Ectodermal cell (in vitro differentiated cells): ENCODE data around the gene NDUFAF8.

Experiments
- H3K27ac ChIP-seq: 2 replicates; pipeline ENCODE4 v1.7.0; 2013; ENCODE audit warnings: mild to moderate bottlenecking, low read depth, low read length; ENCODE audit not compliant: insufficient read depth, poor library complexity, severe bottlenecking
- H3K27me3 ChIP-seq: 2 replicates; pipeline ENCODE4 v1.7.0; 2013; ENCODE audit warnings: mild to moderate bottlenecking, low read length; ENCODE audit not compliant: insufficient read depth, control insufficient read depth, poor library complexity, severe bottlenecking
- H3K36me3 ChIP-seq: one replicate; pipeline ENCODE4 v1.7.0; 2013; ENCODE audit warnings: low read length; ENCODE audit not compliant: control insufficient read depth, insufficient read depth
- H3K4me1 ChIP-seq: one replicate; pipeline ENCODE4 v1.7.0; 2013; ENCODE audit warnings: low read length; ENCODE audit not compliant: control insufficient read depth, insufficient read depth
- H3K4me3 ChIP-seq: 2 replicates; pipeline ENCODE4 v1.7.0; 2013; ENCODE audit warnings: low read depth, low read length, control low read depth; ENCODE audit not compliant: insufficient read depth
- H3K9me3 ChIP-seq: 2 replicates; pipeline ENCODE4 v1.7.0; 2013; ENCODE audit warnings: mild to moderate bottlenecking, low read length, moderate library complexity; ENCODE audit not compliant: control insufficient read depth
- WGBS, 2 experiments: methylation state at CpG; one replicate each; pipeline ENCODE4 v1.1.7; 2013; ENCODE audit warnings: missing lambda C conversion rate in 2 of 2; 5-methylcytosine and 5-hydroxymethylcytosine counted together

NDUFAF8 gene

DNA sequence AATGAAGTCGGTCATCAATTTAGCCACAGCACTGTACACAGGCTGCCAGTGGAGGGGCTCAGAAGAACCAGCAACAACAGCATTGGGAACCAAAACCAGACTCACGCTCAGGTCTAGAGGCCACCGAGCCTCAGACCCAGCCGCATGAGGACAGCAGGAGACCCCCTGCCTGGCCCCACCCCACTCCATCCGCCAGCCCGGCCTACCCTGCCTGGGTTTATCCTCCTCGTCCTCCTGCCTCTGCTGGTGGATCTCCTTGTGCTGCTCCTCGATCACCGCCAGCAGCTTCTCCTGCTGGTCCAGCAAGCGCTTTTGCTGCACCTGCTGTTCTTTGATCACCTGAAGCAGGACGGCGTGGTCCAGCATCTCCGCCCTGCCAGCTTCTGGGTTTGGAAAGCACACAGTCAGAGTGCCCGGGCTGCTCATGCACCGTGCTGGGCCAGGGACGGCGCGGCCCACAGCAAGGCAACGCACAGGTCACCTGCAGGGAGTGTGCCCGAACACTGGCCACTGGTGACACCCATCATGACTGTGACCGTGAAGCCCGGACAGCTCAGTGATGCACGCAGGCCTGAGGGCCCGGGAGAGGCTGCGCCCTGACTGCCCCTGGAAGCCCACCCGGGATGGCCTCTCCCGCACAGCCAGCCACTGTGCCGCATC is 7.7 kb downstream of the NDUFAF8 start:
- Histone ChIP-seq H3K9me3 (no peaks in the 10 kb centered on the region), H3K27ac (no peak overlapping the region), H3K4me1 (peaks cover 5% of the 10 kb centered on the region), H3K27me3 (no peaks in the 10 kb centered on the region), H3K36me3 (peaks cover 2% of the 10 kb centered on the region), H3K4me3 (no peak overlapping the region)
- WGBS, 2 experiments, result 94% methylated on average over 28 of the region's 28 CpGs

- Histone ChIP-seq H3K27me3 (no peaks in the 10 kb centered on the region), H3K27ac (no peak overlapping the region), H3K4me1 (peaks cover 12% of the 10 kb centered on the region), H3K4me3 (no peak overlapping the region), H3K9me3 (no peaks in the 10 kb centered on the region), H3K36me3 (peaks cover 2% of the 10 kb centered on the region)
- WGBS, 2 experiments, result 94 to 96% methylated on average over 12 to 13 of the region's 15 CpGs
Observed at GRCh38 chr17:81247339-81247990, 8.3 kb downstream of the NDUFAF8 start.

DNA sequence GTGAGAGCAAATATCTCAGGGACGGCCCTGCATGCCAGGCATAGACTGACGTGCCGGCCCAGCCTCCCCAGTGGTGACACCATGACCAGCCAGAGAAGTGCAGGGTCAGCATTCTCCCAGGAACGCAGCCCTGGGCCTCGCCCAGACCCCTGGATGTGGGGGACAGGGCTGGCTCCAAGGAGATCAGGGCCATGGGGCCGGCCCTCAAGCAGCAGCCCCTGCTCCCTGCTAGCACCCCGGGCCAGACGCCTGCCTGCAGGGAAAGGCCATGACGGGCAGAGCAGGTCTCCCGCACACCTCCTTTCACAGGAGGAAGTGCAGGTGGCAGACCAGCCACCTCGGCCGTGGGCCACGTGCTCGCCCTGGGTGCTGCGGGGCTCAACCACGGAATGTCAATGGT is 9.5 kb downstream of the NDUFAF8 start:
- 90% methylated on average over 16 of the region's 16 CpGs for WGBS, 2 experiments
- Histone ChIP-seq H3K4me1 (peaks cover 18% of the 10 kb centered on the region), H3K9me3 (no peaks in the 10 kb centered on the region), H3K27me3 (no peaks in the 10 kb centered on the region), H3K4me3 (no peak overlapping the region), H3K36me3 (peaks cover 2% of the 10 kb centered on the region), H3K27ac (no peak overlapping the region)

- H3K4me1 ChIP-seq, result peaks cover 18% of the 10 kb centered on the region
- peaks cover 2% of the 10 kb centered on the region for H3K36me3 ChIP-seq
- no peak overlapping the region for H3K27ac ChIP-seq
- no peaks in the 10 kb centered on the region for H3K9me3 ChIP-seq
- H3K4me3 ChIP-seq, result no peak overlapping the region
- WGBS, 2 experiments, result 90 to 91% methylated on average over 15 of the region's 15 CpGs
- no peaks in the 10 kb centered on the region for H3K27me3 ChIP-seq
Observed at GRCh38 chr17:81249223-81250040, 10.3 kb downstream of the NDUFAF8 start.

GRCh38 chr17:81250286-81251093 is 11.4 kb downstream of the NDUFAF8 start:
- Histone ChIP-seq H3K9me3 (no peaks in the 10 kb centered on the region), H3K4me1 (peaks cover 23% of the 10 kb centered on the region), H3K27me3 (no peaks in the 10 kb centered on the region), H3K36me3 (peaks cover 2% of the 10 kb centered on the region), H3K27ac (no peak overlapping the region), H3K4me3 (no peak overlapping the region)
- 95% methylated on average over 31 of the region's 31 CpGs for WGBS, 2 experiments

GRCh38 chr17:81251094-81251708 is 12.1 kb downstream of the NDUFAF8 start:
- WGBS, 2 experiments, result 74 to 77% methylated on average over 25 of the region's 25 CpGs
- H3K27ac ChIP-seq, result no peak overlapping the region

DNA sequence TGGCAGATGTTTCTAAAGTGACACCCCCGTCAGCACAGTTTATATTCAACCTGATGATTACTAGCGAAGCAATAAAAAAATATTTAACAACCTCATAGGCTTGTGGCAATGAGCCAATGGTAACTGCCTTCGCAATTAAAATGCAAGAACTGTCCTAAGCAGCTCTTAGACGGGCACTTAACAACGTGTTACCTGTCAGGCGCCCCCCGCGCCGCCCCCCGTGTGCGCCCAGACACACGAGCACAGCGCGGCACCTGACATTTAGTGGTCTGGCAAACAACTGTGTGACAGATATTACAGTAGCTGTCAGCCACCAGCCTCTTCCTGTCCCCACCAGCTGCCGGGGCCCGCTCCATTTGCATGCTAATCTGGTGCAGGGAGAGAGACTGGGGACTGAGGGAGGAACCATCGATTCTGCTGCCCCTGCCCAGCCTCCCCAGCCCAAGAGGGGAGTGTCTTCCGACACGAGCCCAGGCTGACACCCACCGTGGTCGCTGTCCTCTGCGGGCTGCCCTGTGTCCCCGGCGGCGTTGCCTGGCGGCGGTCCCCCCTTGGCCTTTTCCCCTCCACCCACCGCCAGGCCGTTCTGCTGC is 12.7 kb downstream of the NDUFAF8 start:
- 70 to 73% methylated on average over 29 of the region's 29 CpGs for WGBS, 2 experiments
- Histone ChIP-seq H3K27ac (peak overlapping the region; percentile 50), H3K36me3 (peaks cover 2% of the 10 kb centered on the region), H3K9me3 (no peaks in the 10 kb centered on the region), H3K27me3 (no peaks in the 10 kb centered on the region), H3K4me3 (no peak overlapping the region), H3K4me1 (peaks cover 23% of the 10 kb centered on the region)

More at GRCh38 chr17:81251094-81251708, 12.1 kb downstream of the NDUFAF8 start:
- Histone ChIP-seq H3K4me1 (peaks cover 23% of the 10 kb centered on the region), H3K27me3 (no peaks in the 10 kb centered on the region), H3K4me3 (no peak overlapping the region), H3K9me3 (no peaks in the 10 kb centered on the region), H3K36me3 (peaks cover 2% of the 10 kb centered on the region)

DNA sequence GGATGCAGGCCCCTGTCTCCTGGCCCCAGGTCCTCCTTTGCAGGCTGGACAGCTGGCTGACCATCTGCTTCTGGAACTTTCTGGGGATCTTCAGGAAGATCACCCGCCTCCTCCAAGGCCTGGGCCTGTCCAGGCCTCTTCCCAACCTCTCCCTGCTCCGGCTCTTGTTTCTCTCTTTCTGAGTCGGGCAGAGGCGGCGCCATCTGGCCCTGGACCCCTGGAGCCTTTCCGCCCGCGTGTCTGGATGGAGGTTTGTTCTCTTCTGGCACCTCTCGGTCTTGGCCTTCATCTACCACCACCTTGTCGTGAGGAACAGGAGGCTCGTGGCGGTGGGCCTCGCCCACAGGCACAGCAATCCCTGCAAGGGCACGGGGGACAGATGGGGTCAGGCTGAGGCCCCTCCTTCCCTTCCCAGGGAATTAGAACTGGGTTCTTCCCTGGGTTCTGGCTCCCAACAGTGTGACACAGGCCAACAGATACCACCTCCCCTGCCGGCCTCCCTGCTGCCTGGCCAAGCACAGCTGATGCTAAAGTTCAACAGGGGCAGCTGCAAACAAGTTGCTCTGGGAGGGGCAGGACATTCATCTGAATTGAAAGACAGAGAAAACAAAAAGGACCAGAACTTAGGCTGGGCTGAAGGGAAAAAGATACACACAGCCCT is 13.3 kb downstream of the NDUFAF8 start:
- Histone ChIP-seq H3K9me3 (no peaks in the 10 kb centered on the region), H3K36me3 (peaks cover 2% of the 10 kb centered on the region), H3K27ac (peak overlapping the region; percentile 50), H3K4me1 (peaks cover 23% of the 10 kb centered on the region), H3K27me3 (no peaks in the 10 kb centered on the region), H3K4me3 (no peak overlapping the region)
- 83 to 85% methylated on average over 15 of the region's 15 CpGs for WGBS, 2 experiments

GRCh38 chr17:81252987-81253329 is 13.8 kb downstream of the NDUFAF8 start:
- Histone ChIP-seq H3K9me3 (no peaks in the 10 kb centered on the region), H3K4me1 (peaks cover 23% of the 10 kb centered on the region), H3K27me3 (no peaks in the 10 kb centered on the region), H3K4me3 (no peak overlapping the region), H3K27ac (no peak overlapping the region), H3K36me3 (peaks cover 2% of the 10 kb centered on the region)
- 77 to 79% methylated on average over 15 of the region's 15 CpGs for WGBS, 2 experiments
